ENCODE data around the gene SERPINA5.
"Not testable (repeated sequence)": the region's sequence is repeated elsewhere in the genome, so short reads cannot be mapped to it uniquely, and the experiment has no call there.

SERPINA5 gene

DNA sequence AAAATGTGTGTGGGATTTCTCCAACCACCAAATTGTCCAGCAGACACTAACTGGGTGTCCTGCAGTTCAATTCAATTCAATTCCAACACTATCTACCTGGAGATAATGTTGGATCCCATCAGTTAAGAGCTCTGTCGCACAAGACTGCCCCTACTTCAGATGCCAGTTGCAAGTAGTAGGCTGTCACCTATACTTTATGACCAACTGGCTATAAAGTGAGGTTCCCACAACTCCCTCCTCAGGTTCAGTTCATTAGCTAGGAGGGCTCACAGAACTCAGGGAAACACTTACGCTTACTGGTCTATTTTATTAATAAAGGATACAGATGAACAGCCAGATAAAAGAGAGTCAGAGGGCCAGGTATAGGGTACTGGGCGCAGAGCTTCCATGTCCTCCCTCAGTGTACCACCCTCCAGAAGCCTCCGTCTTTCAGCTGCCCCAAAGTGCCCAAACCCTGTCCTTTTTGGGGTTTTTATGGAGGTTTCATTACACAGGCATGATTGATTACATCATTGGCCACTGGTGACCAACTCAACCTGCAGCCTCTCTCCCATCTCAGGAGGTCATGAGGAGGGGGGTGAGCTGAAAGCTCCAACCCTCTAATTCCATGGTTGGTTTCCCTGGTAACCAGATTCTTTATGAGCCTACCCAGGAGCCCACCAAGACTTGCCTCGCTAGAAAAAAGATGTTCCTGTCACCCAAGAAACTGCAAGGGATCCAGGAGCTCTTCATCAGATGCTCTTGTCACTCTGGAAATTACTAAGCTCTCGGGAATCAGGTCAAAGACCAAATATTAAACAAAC, 7.5 kb upstream of the SERPINA5 start:
- TF ChIP-seq, protein P1, sequence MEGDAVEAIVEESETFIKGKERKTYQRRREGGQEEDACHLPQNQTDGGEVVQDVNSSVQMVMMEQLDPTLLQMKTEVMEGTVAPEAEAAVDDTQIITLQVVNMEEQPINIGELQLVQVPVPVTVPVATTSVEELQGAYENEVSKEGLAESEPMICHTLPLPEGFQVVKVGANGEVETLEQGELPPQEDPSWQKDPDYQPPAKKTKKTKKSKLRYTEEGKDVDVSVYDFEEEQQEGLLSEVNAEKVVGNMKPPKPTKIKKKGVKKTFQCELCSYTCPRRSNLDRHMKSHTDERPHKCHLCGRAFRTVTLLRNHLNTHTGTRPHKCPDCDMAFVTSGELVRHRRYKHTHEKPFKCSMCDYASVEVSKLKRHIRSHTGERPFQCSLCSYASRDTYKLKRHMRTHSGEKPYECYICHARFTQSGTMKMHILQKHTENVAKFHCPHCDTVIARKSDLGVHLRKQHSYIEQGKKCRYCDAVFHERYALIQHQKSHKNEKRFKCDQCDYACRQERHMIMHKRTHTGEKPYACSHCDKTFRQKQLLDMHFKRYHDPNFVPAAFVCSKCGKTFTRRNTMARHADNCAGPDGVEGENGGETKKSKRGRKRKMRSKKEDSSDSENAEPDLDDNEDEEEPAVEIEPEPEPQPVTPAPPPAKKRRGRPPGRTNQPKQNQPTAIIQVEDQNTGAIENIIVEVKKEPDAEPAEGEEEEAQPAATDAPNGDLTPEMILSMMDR (IDR thresholded peaks at IDR 0.05) = no peak
- H3K36me3 ChIP-seq = no peaks in the 10 kb centered on the region
- peaks cover 0 to 4% of the 10 kb centered on the region in 2 donors for H3K27me3 ChIP-seq
- DNase-seq = peak in 1 of 2 donors; percentile 9
- intact Hi-C loops (cut with DNase I; ENCODE audit: low total_unique reads) = no loop called here
- H3K4me1 ChIP-seq = peaks cover 0 to 12% (median 5%) of the 10 kb centered on the region in 4 donors
- H3K9me3 ChIP-seq = no peaks in the 10 kb centered on the region
- H3K4me3 ChIP-seq = no peak overlapping the region
- no peak overlapping the region for H3K27ac ChIP-seq

DNA sequence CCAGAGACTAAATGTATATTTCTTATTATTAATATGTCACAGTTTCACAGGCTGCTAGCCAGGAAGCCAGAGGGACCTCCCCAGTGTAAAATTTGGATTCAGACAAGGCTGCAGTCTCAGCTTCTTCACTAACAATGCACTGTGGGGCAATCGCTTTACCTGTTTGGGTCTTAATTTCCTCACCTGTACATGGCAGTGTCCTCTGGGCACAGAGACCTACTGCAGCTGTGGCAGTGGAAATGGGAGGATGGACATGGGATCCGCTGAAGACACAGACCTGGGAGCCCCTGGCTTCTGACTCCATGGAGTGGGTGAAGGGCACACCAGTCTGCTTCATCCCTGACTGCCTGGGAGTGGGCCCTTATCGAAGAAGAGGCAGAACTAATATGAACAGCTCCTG, 6.9 kb upstream of the SERPINA5 start:
- TF ChIP-seq, protein P1 (IDR thresholded peaks at IDR 0.05) = no peak
- Histone ChIP-seq H3K4me1 (peaks cover 0 to 12% (median 5%) of the 10 kb centered on the region in 4 donors), H3K9me3 (no peaks in the 10 kb centered on the region), H3K27ac (no peak overlapping the region), H3K4me3 (no peak overlapping the region), H3K27me3 (peaks cover 0 to 4% of the 10 kb centered on the region in 2 donors), H3K36me3 (no peaks in the 10 kb centered on the region)
- intact Hi-C loops (cut with DNase I; ENCODE audit: low total_unique reads) = no loop called here
- DNase-seq = peak in 1 of 2 donors; percentile 13

DNA sequence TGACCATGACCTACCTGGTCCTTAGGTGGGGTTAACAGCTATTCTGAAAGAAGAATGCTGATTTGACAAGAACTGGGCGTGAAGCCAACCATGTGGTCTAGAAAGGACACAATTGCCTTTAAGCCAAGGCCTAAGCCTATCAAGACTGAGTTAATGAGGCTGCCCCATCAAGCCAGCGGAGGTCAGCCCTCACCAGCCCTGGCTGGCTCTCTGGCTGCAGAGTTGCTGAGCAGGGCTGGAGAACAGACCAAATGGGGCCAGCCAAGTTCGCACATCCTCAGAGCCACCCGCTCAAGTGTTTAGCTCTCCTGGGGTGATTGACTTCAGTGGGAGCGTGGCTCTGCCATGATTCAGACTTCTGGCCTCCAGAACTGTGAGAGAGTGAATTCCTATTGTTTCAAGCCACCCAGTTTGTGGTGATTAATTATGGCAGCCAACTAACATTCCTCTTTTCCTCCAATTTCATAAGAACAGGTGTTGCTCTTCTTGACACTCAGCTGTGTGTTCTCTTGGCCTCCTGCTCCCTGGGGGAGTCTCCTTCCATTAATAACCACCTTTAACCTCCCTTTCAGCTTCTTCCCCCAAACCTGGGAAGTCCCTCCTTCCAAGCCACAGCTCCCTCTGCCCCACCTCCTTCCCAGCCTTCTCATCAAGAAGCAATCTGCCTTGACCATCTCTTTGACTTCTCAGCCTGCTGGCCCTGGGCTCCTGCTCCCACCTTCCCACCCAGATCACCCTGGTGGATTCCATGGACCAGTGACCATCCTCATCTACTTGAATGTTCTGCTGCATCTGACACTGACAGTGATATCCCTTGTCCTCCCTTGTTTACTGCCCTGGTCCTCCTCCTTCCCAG, 5.3 kb upstream of the SERPINA5 start:
- TF ChIP-seq, protein P1 (IDR thresholded peaks at IDR 0.05) = no peak
- no peak overlapping the region for H3K27ac ChIP-seq
- H3K4me3 ChIP-seq = no peak overlapping the region
- intact Hi-C loops (cut with DNase I; ENCODE audit: low total_unique reads) = no loop called here
- H3K27me3 ChIP-seq = peaks cover 0 to 12% of the 10 kb centered on the region in 2 donors
- H3K9me3 ChIP-seq = no peaks in the 10 kb centered on the region
- no peaks in the 10 kb centered on the region for H3K36me3 ChIP-seq
- H3K4me1 ChIP-seq = peaks cover 0 to 13% (median 5%) of the 10 kb centered on the region in 4 donors
- DNase-seq = peak in 1 of 2 donors; percentile 53

DNA sequence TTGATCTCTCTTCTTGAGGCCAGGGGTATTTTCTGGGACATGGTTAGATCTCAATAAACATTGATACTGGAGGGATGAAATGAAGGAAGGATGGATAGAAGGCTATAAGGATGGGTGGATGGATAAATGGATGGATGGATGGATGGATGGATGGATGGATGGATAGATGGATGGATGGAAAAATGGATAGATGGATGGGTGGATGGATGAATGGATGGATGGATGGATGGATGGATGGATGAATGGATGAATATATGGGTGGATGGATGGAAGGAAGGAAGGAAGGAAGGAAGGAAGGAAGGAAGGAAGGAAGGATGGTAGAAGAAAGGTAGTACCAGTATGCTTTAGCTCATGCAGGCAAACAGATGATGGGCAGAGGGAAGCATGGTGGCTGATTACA, 3.8 kb upstream of the SERPINA5 start:
- peaks cover 0 to 13% (median 0%) of the 10 kb centered on the region in 4 donors for H3K4me1 ChIP-seq
- H3K4me3 ChIP-seq; H3K27ac ChIP-seq; H3K9me3 ChIP-seq; intact Hi-C loops (cut with DNase I; ENCODE audit: low total_unique reads); H3K36me3 ChIP-seq; DNase-seq: not testable (repeated sequence)
- peaks cover 0 to 12% of the 10 kb centered on the region in 2 donors for H3K27me3 ChIP-seq

DNA sequence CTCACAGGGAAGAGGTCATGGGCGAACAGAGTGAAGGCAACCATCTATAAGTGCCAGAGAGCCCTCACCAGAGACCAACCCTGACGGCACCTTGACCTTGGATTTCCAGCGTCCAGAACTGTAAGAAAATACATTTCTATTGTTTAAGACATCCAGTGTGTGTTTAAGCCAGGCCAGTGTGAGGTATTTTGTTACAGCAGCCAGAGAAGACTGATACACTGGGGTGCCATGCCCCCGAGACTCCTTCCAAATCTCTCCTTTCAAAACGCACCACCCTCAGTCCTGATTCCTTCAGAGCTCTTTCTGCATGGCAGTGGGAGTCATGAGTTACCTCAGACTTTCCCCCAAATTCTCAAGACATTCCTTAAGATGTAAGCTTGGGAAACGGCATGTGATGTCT, 2.5 kb upstream of the SERPINA5 start:
- DNase-seq = peak in 1 of 2 donors; percentile 19
- Histone ChIP-seq H3K4me3 (no peak overlapping the region), H3K27me3 (peaks cover 0 to 12% of the 10 kb centered on the region in 2 donors), H3K9me3 (no peaks in the 10 kb centered on the region), H3K4me1 (peaks cover 0 to 19% (median 0%) of the 10 kb centered on the region in 4 donors), H3K27ac (no peak overlapping the region), H3K36me3 (no peaks in the 10 kb centered on the region)
- TF ChIP-seq, protein P1 (IDR thresholded peaks at IDR 0.05) = no peak
- intact Hi-C loops (cut with DNase I; ENCODE audit: low total_unique reads) = no loop called here

Data from tibial artery (tissue), 4 donors.